Measurements from ENCODE around the gene RGS14. TPM values are rescaled to one million over a fixed set of nuclear protein-coding genes. Genes with fewer than 3 reads are reported as not detected.

RGS14 gene
- total RNA-seq, 1 experiment from 2014 or later = 11.9 TPM

GRCh38 chr5:177346820-177347219, 10.9 kb upstream of the RGS14 start:
- POLR2A ChIA-PET (ENCODE audit: unreplicated experiment) = no interaction called here
- no peak overlapping the region for H3K4me2 ChIP-seq
- peaks cover 7% of the 10 kb centered on the region for H3K36me3 ChIP-seq (ENCODE audit: low read depth)
- peaks cover 84% of the 10 kb centered on the region for H3K79me2 ChIP-seq (ENCODE audit: low read depth)
- H3K27me3 ChIP-seq (ENCODE audit: insufficient read depth, low read depth) = no peaks in the 10 kb centered on the region
- no peak overlapping the region for H2AFZ ChIP-seq
- TF ChIP-seq EZH2 (IDR thresholded peaks at IDR 0.05; ENCODE audit: low read depth) (no peak), CTCF (conservative IDR thresholded peaks at IDR 0.05) (no peak)
- H3K9me3 ChIP-seq (ENCODE audit: insufficient read depth, low read depth) = no peaks in the 10 kb centered on the region
- peaks cover 8% of the 10 kb centered on the region; the same call in 1 of the 2 replicates for H3F3A ChIP-seq (ENCODE audit: insufficient read depth, low read depth)
- CTCF ChIA-PET = no interaction called here
- no peaks in the 10 kb centered on the region for H3K9me2 ChIP-seq (ENCODE audit: insufficient read depth)
- no peak overlapping the region for H3K27ac ChIP-seq
- H3K4me3 ChIP-seq = no peak overlapping the region
- no peak for DNase-seq
- no TSS peak for BruUV-seq (replicated peaks)
- H3K4me1 ChIP-seq (replicated peaks; ENCODE audit: insufficient read depth) = peaks cover 16% of the 10 kb centered on the region
- peaks cover 35% of the 10 kb centered on the region for H4K20me1 ChIP-seq (ENCODE audit: insufficient read depth)
- intact Hi-C loops (cut with micrococcal nuclease; ENCODE audit: unreplicated experiment) = no loop called here

- POLR2A ChIA-PET (ENCODE audit: unreplicated experiment) = no interaction called here
- no TSS peak for BruUV-seq (replicated peaks)
Measured at GRCh38 chr5:177347699-177348098, 10.0 kb upstream of the RGS14 start.

GRCh38 chr5:177349362-177349647, 8.4 kb upstream of the RGS14 start:
- Histone ChIP-seq H3K27ac (no peak overlapping the region), H3K27me3 (ENCODE audit: insufficient read depth, low read depth) (no peaks in the 10 kb centered on the region), H4K20me1 (ENCODE audit: insufficient read depth) (peaks cover 29% of the 10 kb centered on the region), H3K9me2 (ENCODE audit: insufficient read depth) (no peaks in the 10 kb centered on the region), H3K4me2 (peak overlapping the region; percentile 88), H3F3A (ENCODE audit: insufficient read depth, low read depth) (0 out of 2 replicates have a peak, but pooled peaks cover 8% of the 10 kb centered on the region), H3K4me1 (replicated peaks; ENCODE audit: insufficient read depth) (peaks cover 20% of the 10 kb centered on the region), H3K4me3 (no peak overlapping the region), H3K79me2 (ENCODE audit: low read depth) (peaks cover 64% of the 10 kb centered on the region), H3K9me3 (ENCODE audit: insufficient read depth, low read depth) (no peaks in the 10 kb centered on the region), H3K36me3 (ENCODE audit: low read depth) (peaks cover 6% of the 10 kb centered on the region; the same call in 1 of the 2 replicates), H2AFZ (no peak overlapping the region)
- ChIA-PET POLR2A (ENCODE audit: unreplicated experiment) (no interaction called here), CTCF (interaction anchor here (0.5 to 0.6 kb wide), 2 partner anchors 25 to 225 kb away, joined by 3 to 7 read pairs; no protein-coding TSS in a partner anchor)
- no peak for DNase-seq
- no TSS peak for BruUV-seq (replicated peaks)
- intact Hi-C loops (cut with micrococcal nuclease; ENCODE audit: unreplicated experiment) = no loop called here
- TF ChIP-seq EZH2 (IDR thresholded peaks at IDR 0.05; ENCODE audit: low read depth) = no peak
- TF ChIP-seq CTCF (conservative IDR thresholded peaks at IDR 0.05) = no peak

More at GRCh38 chr5:177347699-177348098, 10.0 kb upstream of the RGS14 start:
- Histone ChIP-seq H3K27ac (no peak overlapping the region), H3K79me2 (ENCODE audit: low read depth) (peaks cover 77% of the 10 kb centered on the region), H3K4me3 (no peak overlapping the region), H3F3A (ENCODE audit: insufficient read depth, low read depth) (peaks cover 8% of the 10 kb centered on the region; the same call in 1 of the 2 replicates), H3K27me3 (ENCODE audit: insufficient read depth, low read depth) (no peaks in the 10 kb centered on the region), H4K20me1 (ENCODE audit: insufficient read depth) (peaks cover 35% of the 10 kb centered on the region), H3K9me2 (ENCODE audit: insufficient read depth) (no peaks in the 10 kb centered on the region), H3K4me1 (replicated peaks; ENCODE audit: insufficient read depth) (peaks cover 20% of the 10 kb centered on the region), H2AFZ (no peak overlapping the region), H3K9me3 (ENCODE audit: insufficient read depth, low read depth) (no peaks in the 10 kb centered on the region), H3K36me3 (ENCODE audit: low read depth) (peaks cover 6% of the 10 kb centered on the region; the same call in 1 of the 2 replicates), H3K4me2 (no peak overlapping the region)
- CTCF ChIA-PET = no interaction called here
- intact Hi-C loops (cut with micrococcal nuclease; ENCODE audit: unreplicated experiment) = no loop called here
- TF ChIP-seq EZH2 (IDR thresholded peaks at IDR 0.05; ENCODE audit: low read depth) (no peak), CTCF (conservative IDR thresholded peaks at IDR 0.05) (no peak)
- no peak for DNase-seq

All from PC-9 (cell line).